Upper lobe of left lung (tissue), 4 donors: ENCODE data around the gene NHLRC2.

Source experiments
- CTCF ChIP-seq, 6 experiments: fragments of 450-650 bp in 4 of 6; fragments of 200-600 bp in 2 of 6; sonication (generic) in 2 of 6; IDR thresholded peaks; one replicate each; pipeline ENCODE4 v1.5.1; 2016 to 2019; ENCODE audit warnings: antibody characterized with exemption in 6 of 6
- EP300 ChIP-seq, 4 donors: sonication (generic); formaldehyde crosslinking; IDR thresholded peaks; one replicate each; pipeline ENCODE4 v1.5.1; 2017; ENCODE audit warnings: antibody characterized with exemption in 4 of 4, control low read depth in 2 of 4
- POLR2A ChIP-seq, 4 donors: fragments of 450-650 bp; IDR thresholded peaks; one replicate each; pipeline ENCODE4 v1.5.1; 2016 to 2017; ENCODE audit warnings: antibody characterized with exemption in 4 of 4, mild to moderate bottlenecking in 2 of 4

- TF ChIP-seq CTCF (IDR thresholded peaks at IDR 0.05) (no peak), POLR2A (IDR thresholded peaks at IDR 0.05) (no peak), EP300 (IDR thresholded peaks at IDR 0.05) (no peak)
These were observed 5.2 kb upstream of the NHLRC2 start for GRCh38 chr10:113849140-113849803.
